HG03439 (cell line): ENCODE measurements around the gene SLC45A1.
"Not testable (repeated sequence)": the region's sequence is repeated elsewhere in the genome, so short reads cannot be mapped to it uniquely, and the experiment has no call there.

Experiments used
- ATAC-seq: cut with Tn5 transposase; IDR thresholded peaks from one replicate; pipeline ENCODE4 v1.9.1; 2021; ENCODE audit warnings: mild to moderate bottlenecking, moderate library complexity; ENCODE audit not compliant: unreplicated experiment

Gene SLC45A1

DNA sequence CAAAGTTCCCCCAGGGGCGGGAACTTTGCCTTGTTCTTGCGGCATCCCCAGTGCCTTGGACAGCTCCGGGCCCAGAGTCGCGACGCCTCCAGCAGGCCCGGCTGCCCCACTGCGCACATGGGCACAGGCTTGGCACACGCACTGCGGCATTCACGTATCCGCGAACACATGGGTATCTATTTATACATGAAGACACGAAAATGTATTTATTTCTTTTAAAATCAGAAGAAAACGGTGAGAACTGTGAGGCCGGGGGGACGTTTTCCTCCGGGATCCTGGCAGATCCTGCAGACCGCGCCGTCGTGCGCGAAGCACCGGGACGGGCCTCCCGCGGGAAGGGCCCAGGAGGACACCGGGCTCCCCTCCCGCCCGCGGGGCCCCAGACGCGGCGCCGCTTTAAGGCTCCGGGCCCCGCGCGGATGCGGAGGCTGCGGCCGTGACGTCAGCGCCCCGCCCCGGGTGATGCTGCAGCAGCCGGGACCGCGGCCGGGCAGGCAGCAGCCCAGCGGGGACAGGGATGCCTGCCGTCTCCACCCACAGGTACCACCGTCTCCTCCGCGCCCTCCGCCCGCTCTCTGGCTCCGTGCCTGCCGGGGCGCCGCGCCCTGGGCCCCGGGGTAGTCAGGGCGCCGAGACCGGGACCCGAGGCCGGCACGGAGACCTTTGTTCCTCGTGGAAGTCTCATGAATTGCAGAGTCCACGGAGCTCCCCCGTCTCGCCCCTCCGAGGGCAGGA is at the start of gene SLC45A1:
SLC45A1 (plus strand) TSS at position 468 of the 735 bp plus-strand sequence. CDS start 6,216 bp downstream, outside the sequence.
- ATAC-seq = no peak

GRCh38 chr1:8273036-8273435 is 44.9 kb upstream of the SLC45A1 start:
- ATAC-seq = no peak

- no peak for ATAC-seq
Observed at GRCh38 chr1:8274352-8274751, 43.6 kb upstream of the SLC45A1 start.

GRCh38 chr1:8276173-8276914 is 41.6 kb upstream of the SLC45A1 start:
- no peak for ATAC-seq

- no peak for ATAC-seq
Observed at GRCh38 chr1:8276932-8277331, 41.0 kb upstream of the SLC45A1 start.

DNA sequence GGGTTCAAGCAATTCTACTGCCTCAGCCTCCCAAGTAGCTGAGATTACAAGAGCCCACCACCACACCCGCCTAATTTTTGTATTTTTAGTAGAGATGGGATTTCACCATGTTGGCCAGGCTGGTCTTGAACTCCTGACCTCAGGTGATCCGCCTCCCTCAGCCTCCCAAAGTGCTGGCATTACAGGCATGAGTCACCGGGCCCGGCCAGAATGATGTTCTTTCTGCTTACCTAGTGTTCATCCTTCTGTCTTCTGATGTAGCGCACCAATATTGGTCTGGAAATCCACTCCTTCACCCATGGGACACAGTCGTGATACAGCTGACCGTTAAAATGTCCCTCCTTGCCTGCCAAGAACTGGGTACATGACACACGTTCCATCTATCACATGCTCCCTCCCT is 39.2 kb upstream of the SLC45A1 start:
- ATAC-seq = not testable (repeated sequence)

- no peak for ATAC-seq
Observed at GRCh38 chr1:8281843-8282509, 35.9 kb upstream of the SLC45A1 start.

GRCh38 chr1:8283058-8283884 is 34.6 kb upstream of the SLC45A1 start:
- peak; percentile 84 for ATAC-seq

DNA sequence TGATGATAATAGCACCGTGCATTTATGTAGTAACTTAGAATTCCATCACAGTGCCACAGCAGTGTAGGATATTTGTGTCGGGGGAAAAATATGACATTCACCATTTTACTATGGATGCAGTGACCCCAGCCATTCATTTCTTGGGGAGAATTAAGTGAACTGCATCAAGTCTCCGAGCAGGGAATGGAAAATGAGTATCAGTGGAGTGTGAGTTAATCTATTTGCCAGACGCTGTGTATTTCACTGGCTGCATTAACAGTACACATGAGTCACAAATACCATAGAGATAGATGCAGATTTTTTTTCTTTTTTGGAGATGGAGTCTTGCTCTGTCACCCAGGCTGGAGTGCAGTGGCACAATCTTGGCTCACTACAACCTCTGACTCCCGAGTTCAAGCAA is 33.8 kb upstream of the SLC45A1 start:
- no peak for ATAC-seq

DNA sequence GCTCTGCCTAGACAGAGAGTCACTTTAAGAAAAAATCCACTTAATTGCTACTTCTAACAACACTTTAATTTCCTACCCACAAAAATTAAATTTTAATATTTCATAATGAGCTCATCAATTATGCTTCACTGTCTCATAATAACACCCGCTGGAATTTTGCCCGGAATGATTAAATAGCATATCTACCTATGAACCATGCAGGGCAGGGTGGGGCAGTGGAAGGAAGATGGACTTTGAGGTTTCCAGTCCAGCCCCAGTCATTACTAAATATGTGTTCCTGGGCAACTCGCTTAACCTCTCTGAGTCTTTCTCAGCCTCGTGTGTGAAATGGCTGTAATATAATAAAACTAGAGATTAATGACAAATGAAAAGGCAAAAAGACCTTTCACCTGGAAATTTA is 32.8 kb upstream of the SLC45A1 start:
- ATAC-seq = no peak

GRCh38 chr1:8285965-8286364 is 31.9 kb upstream of the SLC45A1 start:
- no peak for ATAC-seq

- no peak for ATAC-seq
Observed at GRCh38 chr1:8293118-8293517, 24.8 kb upstream of the SLC45A1 start.

- no peak for ATAC-seq
Observed at GRCh38 chr1:8293641-8294169, 24.2 kb upstream of the SLC45A1 start.

GRCh38 chr1:8294170-8294697 is 23.7 kb upstream of the SLC45A1 start:
- no peak for ATAC-seq

GRCh38 chr1:8297245-8297644 is 20.7 kb upstream of the SLC45A1 start:
- no peak for ATAC-seq

DNA sequence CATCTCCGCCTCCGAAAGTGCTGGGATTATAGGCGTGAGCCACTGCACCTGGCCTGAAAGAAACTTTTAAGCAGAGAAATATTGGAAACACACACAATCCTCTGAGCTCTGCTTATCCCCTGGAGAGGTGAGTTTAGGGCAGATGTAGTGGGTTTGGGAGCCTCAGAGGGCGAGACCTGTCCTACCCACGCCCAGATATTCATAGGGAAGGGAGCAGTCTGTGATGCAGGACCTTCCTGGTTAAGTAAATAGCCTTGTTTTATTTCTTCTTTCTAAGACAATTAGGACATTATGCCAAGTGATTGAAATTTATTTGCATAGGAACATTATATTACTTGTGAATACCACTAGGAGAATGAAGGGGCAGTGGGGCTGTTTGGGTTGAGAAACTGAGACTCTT is 18.0 kb upstream of the SLC45A1 start:
- no peak for ATAC-seq

DNA sequence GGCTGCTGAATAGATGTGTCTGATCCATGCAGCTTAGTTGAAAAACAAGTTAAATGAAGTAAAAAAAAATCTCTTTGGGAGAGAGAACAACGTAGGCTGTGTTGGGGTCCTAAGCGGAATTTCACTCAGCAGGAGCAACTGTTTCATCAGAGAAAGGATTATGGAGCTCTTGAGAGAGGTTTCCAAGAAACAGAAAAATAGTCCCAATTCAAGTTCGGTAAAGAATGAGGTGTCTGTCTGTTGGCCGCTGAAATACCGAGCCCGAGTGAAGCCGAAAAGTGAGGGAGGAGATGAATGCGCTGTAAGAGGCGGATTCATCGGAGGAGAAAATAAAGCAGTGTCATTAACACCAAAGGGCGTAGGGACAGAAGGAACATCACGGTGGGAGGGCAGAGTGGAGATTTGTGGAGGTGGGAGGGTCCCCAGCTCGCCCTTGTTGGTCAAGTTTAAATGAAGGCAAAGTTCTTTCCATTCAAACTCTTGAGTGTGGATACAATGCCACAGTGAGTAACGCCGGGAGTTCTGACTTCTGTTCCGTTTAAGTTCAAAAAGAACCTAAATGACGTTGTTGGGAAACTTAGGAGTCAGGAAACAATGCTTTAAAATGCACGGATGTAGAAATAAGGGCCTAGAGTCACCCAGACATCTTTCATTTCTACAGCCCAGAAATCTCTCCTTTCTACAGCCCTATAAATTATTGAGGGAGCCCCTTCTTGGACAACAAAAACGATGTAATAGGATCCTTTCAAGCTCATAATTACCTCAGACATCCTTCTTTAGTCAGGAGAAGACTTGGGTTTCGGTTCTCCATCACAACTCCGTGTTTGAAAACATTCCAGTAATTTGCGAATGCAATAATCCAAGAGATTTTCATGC is 15.6 kb upstream of the SLC45A1 start:
- no peak for ATAC-seq

DNA sequence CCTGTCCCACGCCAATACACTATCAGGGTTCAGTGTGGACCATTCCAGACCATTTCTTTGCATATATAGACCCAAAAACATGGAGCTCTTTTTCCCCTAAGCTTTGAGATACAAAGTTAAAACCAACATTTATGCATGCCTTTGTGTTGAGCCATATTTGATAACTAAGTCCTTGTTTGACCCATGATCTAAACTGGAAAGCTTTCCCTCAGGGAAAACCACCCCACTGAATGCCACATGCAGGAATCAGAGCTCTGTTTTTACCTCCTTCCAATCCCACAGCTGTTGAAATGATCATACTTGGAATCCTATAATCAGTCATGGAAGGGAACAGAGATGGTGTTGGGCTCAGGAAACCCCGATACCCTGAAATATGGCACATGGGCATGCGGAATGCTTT is 14.8 kb upstream of the SLC45A1 start:
- no peak for ATAC-seq

GRCh38 chr1:8303876-8304275 is 14.0 kb upstream of the SLC45A1 start:
- no peak for ATAC-seq
